22Rv1 (cell line): Measurements from ENCODE around the gene ITIH6.

ENCODE experiments used
- H3K27ac ChIP-seq: fragments of 450-650 bp; 2 replicates; pipeline ENCODE4 v1.5.1; 2017
- CTCF ChIP-seq: fragments of 450-650 bp; IDR thresholded peaks from 2 replicates; pipeline ENCODE4 v1.5.1; 2017; ENCODE audit warnings: mild to moderate bottlenecking
- ZFX ChIP-seq: fragments of 450-650 bp; IDR thresholded peaks from 2 replicates; pipeline ENCODE4 v1.6.1; 2017; ENCODE audit warnings: antibody characterized with exemption, borderline replicate concordance

The ITIH6 gene

GRCh38 chrX:54817220-54817820 lies 19.3 kb upstream of the ITIH6 start:
- no peak overlapping the region for H3K27ac ChIP-seq
- TF ChIP-seq ZFX (no peak), CTCF (no peak)

- TF ChIP-seq ZFX (no peak), CTCF (no peak)
- H3K27ac ChIP-seq: no peak overlapping the region
Measured at GRCh38 chrX:54812306-54812705, 14.3 kb upstream of the ITIH6 start.

- TF ChIP-seq CTCF (no peak), ZFX (no peak)
- no peak overlapping the region for H3K27ac ChIP-seq
Measured at GRCh38 chrX:54811301-54811885, 13.3 kb upstream of the ITIH6 start.

- TF ChIP-seq CTCF: no peak
- no peak for TF ChIP-seq ZFX
- H3K27ac ChIP-seq: no peak overlapping the region
Measured at GRCh38 chrX:54810532-54810931, 12.5 kb upstream of the ITIH6 start.

- TF ChIP-seq CTCF: no peak
- no peak for TF ChIP-seq ZFX
- peak overlapping the region; percentile 61 for H3K27ac ChIP-seq
Measured at GRCh38 chrX:54808605-54809483, 10.8 kb upstream of the ITIH6 start.

GRCh38 chrX:54808109-54808604 lies 10.1 kb upstream of the ITIH6 start:
- no peak for TF ChIP-seq ZFX
- TF ChIP-seq CTCF: no peak
- H3K27ac ChIP-seq: peak overlapping the region; percentile 61
